ENCODE results near the gene WSB1. TPM values are rescaled to one million over a fixed set of nuclear protein-coding genes. Genes with fewer than 3 reads are reported as not detected.
A peak's percentile ranks its signal among the peaks of the same experiment; 100 is the strongest.

Gene WSB1
- total RNA-seq, 1 experiment from 2014 or later = 93.1 TPM

DNA sequence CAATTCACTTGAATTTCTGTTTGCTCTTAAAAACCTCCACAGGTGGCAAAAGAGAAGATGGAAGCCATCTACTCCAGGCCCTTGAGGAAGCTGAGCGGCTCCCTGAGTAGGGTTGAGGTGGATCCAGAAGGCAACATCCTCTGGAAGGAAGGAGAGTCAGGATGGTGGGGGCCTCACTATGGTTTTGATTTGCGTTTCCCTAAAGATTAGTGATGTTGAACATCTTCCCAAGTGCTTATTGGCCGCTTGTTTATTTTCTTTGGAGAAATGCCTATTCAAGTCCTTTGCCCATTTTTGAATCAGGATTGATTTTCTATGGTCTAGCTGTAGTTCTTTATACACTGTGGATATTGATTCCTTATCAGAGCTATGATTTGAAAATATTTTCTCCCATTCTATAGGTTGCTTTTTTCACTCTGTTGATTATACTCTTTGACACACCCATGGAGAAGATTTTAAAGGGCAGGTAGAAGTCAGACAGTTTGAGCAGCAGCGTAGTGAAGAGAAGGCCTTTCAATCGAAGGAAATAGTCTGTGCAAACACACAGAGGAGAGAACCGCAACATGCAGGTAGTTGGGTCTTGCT lies 58.6 kb downstream of the WSB1 start:
- no TSS peak for BruUV-seq (replicated peaks)
- POLR2A ChIA-PET = interaction anchor here (0.6 to 1.7 kb wide), 5 partner anchors 58 to 248 kb away, joined by 3 to 7 read pairs (median 6); partner anchors contain the start of gene WSB1
- no peaks in the 10 kb centered on the region for H3K9me3 Mint-ChIP-seq (ENCODE audit: unreplicated experiment)
- CTCF ChIA-PET = interaction anchor here (0.7 to 3.5 kb wide), 11 partner anchors 107 to 405 kb away, joined by 3 to 26 read pairs (median 4); no protein-coding TSS in a partner anchor
- H3K36me3 Mint-ChIP-seq (ENCODE audit: insufficient read depth, unreplicated experiment) = peaks cover 7% of the 10 kb centered on the region
- TF ChIP-seq, protein P1, sequence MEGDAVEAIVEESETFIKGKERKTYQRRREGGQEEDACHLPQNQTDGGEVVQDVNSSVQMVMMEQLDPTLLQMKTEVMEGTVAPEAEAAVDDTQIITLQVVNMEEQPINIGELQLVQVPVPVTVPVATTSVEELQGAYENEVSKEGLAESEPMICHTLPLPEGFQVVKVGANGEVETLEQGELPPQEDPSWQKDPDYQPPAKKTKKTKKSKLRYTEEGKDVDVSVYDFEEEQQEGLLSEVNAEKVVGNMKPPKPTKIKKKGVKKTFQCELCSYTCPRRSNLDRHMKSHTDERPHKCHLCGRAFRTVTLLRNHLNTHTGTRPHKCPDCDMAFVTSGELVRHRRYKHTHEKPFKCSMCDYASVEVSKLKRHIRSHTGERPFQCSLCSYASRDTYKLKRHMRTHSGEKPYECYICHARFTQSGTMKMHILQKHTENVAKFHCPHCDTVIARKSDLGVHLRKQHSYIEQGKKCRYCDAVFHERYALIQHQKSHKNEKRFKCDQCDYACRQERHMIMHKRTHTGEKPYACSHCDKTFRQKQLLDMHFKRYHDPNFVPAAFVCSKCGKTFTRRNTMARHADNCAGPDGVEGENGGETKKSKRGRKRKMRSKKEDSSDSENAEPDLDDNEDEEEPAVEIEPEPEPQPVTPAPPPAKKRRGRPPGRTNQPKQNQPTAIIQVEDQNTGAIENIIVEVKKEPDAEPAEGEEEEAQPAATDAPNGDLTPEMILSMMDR (IDR thresholded peaks at IDR 0.05; ENCODE audit: unreplicated experiment) = no peak
- H3K27me3 Mint-ChIP-seq (ENCODE audit: insufficient read depth, unreplicated experiment) = no peaks in the 10 kb centered on the region
- peaks cover 19% of the 10 kb centered on the region for H3K4me1 Mint-ChIP-seq (ENCODE audit: insufficient read depth, unreplicated experiment)
- intact Hi-C loops (cut with micrococcal nuclease) = loop anchor here (1.0 kb wide), 1 partner anchor 248 kb away; no protein-coding TSS in a partner anchor
- H3K4me3 Mint-ChIP-seq (ENCODE audit: unreplicated experiment) = peak overlapping the region; percentile 85
- no peak for DNase-seq (ENCODE audit: unreplicated experiment)
- H3K27ac Mint-ChIP-seq (ENCODE audit: low read depth, unreplicated experiment) = peak overlapping the region; percentile 97

DNA sequence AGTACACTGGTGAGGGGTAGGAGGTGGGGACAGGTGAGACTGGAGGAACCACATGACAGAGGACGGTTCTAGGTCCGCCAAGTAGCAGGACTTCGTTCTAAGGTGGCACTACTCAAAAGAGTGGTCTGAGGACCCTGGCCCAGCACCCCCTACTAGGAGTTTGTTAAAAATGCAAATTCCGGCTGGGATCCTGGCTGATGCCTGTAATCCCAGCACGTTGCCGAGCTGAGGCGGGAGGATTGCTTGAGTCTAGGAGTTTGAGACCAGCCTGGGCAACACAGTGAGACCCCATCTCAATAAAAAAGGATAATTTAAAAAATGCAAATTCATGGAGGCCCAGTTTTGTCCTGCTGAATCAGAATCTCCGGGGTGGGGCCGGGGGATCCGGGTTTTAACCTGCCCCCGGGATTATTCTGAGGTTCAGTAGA lies 59.1 kb downstream of the WSB1 start:
- peak overlapping the region; percentile 85 for H3K4me3 Mint-ChIP-seq (ENCODE audit: unreplicated experiment)
- TF ChIP-seq, protein P1 (IDR thresholded peaks at IDR 0.05; ENCODE audit: unreplicated experiment) = no peak
- H3K9me3 Mint-ChIP-seq (ENCODE audit: unreplicated experiment) = no peaks in the 10 kb centered on the region
- H3K36me3 Mint-ChIP-seq (ENCODE audit: insufficient read depth, unreplicated experiment) = peaks cover 7% of the 10 kb centered on the region
- BruUV-seq (replicated peaks) = TSS peak; percentile 64
- CTCF ChIA-PET = interaction anchor here (0.9 to 3.5 kb wide), 7 partner anchors 16 to 404 kb away, joined by 3 to 26 read pairs (median 6); no protein-coding TSS in a partner anchor
- DNase-seq (ENCODE audit: unreplicated experiment) = no peak
- intact Hi-C loops (cut with micrococcal nuclease) = loop anchor here (1.0 kb wide), 1 partner anchor 247 kb away; no protein-coding TSS in a partner anchor
- peak overlapping the region; percentile 97 for H3K27ac Mint-ChIP-seq (ENCODE audit: low read depth, unreplicated experiment)
- no peaks in the 10 kb centered on the region for H3K27me3 Mint-ChIP-seq (ENCODE audit: insufficient read depth, unreplicated experiment)
- H3K4me1 Mint-ChIP-seq (ENCODE audit: insufficient read depth, unreplicated experiment) = peaks cover 19% of the 10 kb centered on the region
- POLR2A ChIA-PET = interaction anchor here (0.9 to 1.7 kb wide), 4 partner anchors 59 to 248 kb away, joined by 3 to 7 read pairs (median 5); partner anchors contain the start of gene WSB1

DNA sequence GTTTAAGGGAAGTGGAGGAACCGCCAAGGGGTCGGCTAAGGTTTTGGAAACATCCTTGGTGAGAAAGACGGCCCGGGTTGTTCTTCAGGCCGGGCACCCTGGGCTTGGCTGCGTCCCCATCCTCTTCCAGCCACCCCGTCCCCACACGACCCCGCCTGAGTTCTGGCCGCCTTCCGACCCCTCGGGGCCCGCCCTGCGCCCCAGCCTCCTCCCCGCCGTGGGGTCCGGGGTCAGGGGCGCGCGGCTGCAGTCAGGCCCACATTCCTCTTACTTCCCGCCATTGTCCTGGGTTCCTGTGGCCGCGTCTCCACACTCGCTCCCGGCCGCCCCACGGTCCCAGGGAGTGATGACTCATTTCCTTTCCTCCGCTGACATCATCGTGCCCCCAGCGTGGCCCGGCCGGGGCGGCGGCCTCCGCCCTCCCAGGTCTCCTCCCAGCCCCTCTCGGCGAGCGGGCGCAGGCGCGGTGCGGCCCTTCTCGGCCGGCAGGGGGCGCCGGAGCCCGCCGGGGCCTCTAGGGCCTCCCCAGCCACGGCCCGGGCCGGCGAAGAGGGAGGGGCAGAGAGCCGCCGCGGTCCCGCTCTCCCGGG lies 59.6 kb downstream of the WSB1 start:
- POLR2A ChIA-PET = interaction anchor here (0.7 to 1.7 kb wide), 3 partner anchors 238 to 247 kb away, joined by 3 to 7 read pairs (median 4); no protein-coding TSS in a partner anchor
- BruUV-seq (replicated peaks) = no TSS peak
- H3K4me1 Mint-ChIP-seq (ENCODE audit: insufficient read depth, unreplicated experiment) = peaks cover 19% of the 10 kb centered on the region
- peak; percentile 92 for DNase-seq (ENCODE audit: unreplicated experiment)
- H3K9me3 Mint-ChIP-seq (ENCODE audit: unreplicated experiment) = no peaks in the 10 kb centered on the region
- H3K27me3 Mint-ChIP-seq (ENCODE audit: insufficient read depth, unreplicated experiment) = no peaks in the 10 kb centered on the region
- intact Hi-C loops (cut with micrococcal nuclease) = loop anchor here (1.0 kb wide), 1 partner anchor 247 kb away; no protein-coding TSS in a partner anchor
- H3K36me3 Mint-ChIP-seq (ENCODE audit: insufficient read depth, unreplicated experiment) = peaks cover 7% of the 10 kb centered on the region
- H3K27ac Mint-ChIP-seq (ENCODE audit: low read depth, unreplicated experiment) = peak overlapping the region; percentile 97
- CTCF ChIA-PET = interaction anchor here (0.6 to 3.5 kb wide), 38 partner anchors 8 to 297 kb away, joined by 3 to 102 read pairs (median 4); no protein-coding TSS in a partner anchor
- TF ChIP-seq, protein P1 (IDR thresholded peaks at IDR 0.05; ENCODE audit: unreplicated experiment) = peak; percentile 95
- peak overlapping the region; percentile 85 for H3K4me3 Mint-ChIP-seq (ENCODE audit: unreplicated experiment)

DNA sequence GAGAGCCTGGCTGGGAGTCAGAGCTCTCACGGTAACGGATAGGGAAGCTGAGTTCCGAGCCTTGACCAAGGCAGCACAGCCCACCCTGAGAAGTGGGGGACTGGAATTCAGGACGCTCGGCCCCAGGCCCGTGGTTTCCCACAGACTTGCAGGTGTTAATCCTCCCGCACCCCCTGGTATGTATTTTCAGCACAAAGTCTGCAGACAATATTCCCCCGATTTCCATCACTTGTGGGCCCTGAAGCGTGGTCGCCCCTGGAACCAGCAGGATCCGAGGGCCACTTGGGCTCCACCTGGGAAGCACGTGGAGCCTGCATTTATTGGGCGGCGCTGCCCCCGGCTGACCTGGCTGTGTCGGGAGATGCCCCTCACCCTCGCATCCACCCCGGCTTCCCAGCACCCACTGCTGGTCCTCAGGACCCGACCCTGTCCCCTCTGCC lies 60.2 kb downstream of the WSB1 start:
- no peaks in the 10 kb centered on the region for H3K27me3 Mint-ChIP-seq (ENCODE audit: insufficient read depth, unreplicated experiment)
- intact Hi-C loops (cut with micrococcal nuclease) = no loop called here
- BruUV-seq (replicated peaks) = no TSS peak
- ChIA-PET POLR2A (interaction anchor here (0.7 to 1.3 kb wide), 2 partner anchors 237 to 246 kb away, joined by 3 to 4 read pairs; no protein-coding TSS in a partner anchor), CTCF (interaction anchor here (0.6 to 3.5 kb wide), 40 partner anchors 8 to 297 kb away, joined by 3 to 102 read pairs (median 4); no protein-coding TSS in a partner anchor)
- no peaks in the 10 kb centered on the region for H3K9me3 Mint-ChIP-seq (ENCODE audit: unreplicated experiment)
- H3K4me3 Mint-ChIP-seq (ENCODE audit: unreplicated experiment) = peak overlapping the region; percentile 85
- DNase-seq (ENCODE audit: unreplicated experiment) = no peak
- H3K4me1 Mint-ChIP-seq (ENCODE audit: insufficient read depth, unreplicated experiment) = peaks cover 19% of the 10 kb centered on the region
- H3K36me3 Mint-ChIP-seq (ENCODE audit: insufficient read depth, unreplicated experiment) = peaks cover 7% of the 10 kb centered on the region
- TF ChIP-seq, protein P1 (IDR thresholded peaks at IDR 0.05; ENCODE audit: unreplicated experiment) = no peak
- peak overlapping the region; percentile 97 for H3K27ac Mint-ChIP-seq (ENCODE audit: low read depth, unreplicated experiment)
